Spleen (tissue), 7 donors: ENCODE results near the gene CD8B2.

ENCODE experiments used
- POLR2A ChIP-seq, 3 donors: fragments of 450-650 bp; IDR thresholded peaks; one replicate each; pipeline ENCODE4 v1.5.1; 2017; ENCODE audit warnings: antibody characterized with exemption in 3 of 3, mild to moderate bottlenecking in 1 of 3
- TF ChIP-seq, protein P1 (sequence below), 11 experiments: fragments of 200-600 bp in 7 of 11; fragments of 450-650 bp in 4 of 11; sonication (generic) in 4 of 11; IDR thresholded peaks in 8 of 11; conservative IDR thresholded peaks in 3 of 11; 1 replicate in 7 of 11; 2 replicates in 4 of 11; pipeline versions ENCODE4 v1.4.0 to v1.8.0; 2016 to 2021; ENCODE audit warnings: antibody characterized with exemption in 11 of 11, inconsistent platforms in 4 of 11, mild to moderate bottlenecking in 1 of 11
- donor health status: DM: no; HTN: no; CAD: no; lungs with moderate emphysema.
- donor health status: DM: no; HTN: no; CAD: no.
- donor health status: DM: no; HTN: no; CAD: no.

DNA sequence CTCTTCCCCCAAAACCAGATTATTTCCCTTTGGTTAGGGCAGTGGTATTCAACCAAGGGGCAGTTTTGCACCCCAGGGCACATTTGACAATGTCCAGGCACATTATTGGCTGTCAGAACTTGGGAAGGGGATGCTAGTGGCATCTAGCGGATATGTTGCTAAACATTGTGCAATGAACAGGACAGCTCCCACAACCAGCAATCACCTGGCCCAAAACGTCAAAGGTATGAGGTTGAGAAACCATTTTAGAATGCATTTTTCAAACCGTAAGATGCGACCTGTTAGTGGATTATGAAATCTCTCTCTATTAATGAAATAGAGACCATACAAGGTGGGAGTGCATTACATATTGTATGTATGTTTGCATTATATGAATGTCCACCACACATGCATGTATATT is 54.2 kb downstream of the CD8B2 start:
- no peak for TF ChIP-seq POLR2A (IDR thresholded peaks at IDR 0.05)
- TF ChIP-seq, protein P1, sequence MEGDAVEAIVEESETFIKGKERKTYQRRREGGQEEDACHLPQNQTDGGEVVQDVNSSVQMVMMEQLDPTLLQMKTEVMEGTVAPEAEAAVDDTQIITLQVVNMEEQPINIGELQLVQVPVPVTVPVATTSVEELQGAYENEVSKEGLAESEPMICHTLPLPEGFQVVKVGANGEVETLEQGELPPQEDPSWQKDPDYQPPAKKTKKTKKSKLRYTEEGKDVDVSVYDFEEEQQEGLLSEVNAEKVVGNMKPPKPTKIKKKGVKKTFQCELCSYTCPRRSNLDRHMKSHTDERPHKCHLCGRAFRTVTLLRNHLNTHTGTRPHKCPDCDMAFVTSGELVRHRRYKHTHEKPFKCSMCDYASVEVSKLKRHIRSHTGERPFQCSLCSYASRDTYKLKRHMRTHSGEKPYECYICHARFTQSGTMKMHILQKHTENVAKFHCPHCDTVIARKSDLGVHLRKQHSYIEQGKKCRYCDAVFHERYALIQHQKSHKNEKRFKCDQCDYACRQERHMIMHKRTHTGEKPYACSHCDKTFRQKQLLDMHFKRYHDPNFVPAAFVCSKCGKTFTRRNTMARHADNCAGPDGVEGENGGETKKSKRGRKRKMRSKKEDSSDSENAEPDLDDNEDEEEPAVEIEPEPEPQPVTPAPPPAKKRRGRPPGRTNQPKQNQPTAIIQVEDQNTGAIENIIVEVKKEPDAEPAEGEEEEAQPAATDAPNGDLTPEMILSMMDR (IDR thresholded peaks at IDR 0.05 in 8 of 11, conservative IDR thresholded peaks at IDR 0.05 in 3 of 11): no peak
